A172 (cell line): ENCODE results near the gene RFXAP. TPM values are rescaled to one million over a fixed set of nuclear protein-coding genes. Genes with fewer than 3 reads are reported as not detected.

ENCODE experiments used
- DNase-seq: peaks from one replicate; pipeline ENCODE4 v3.0.0-alpha.2; 2015; ENCODE audit warnings: low spot score
- total RNA-seq: library from RNA; depleted of rRNA; stranded (reverse); fragments of >200 nt; shearing (Covaris generic); gene quantifications from 2 replicates; pipeline ENCODE4 v1.2.3, GENCODE V29; 2014

RFXAP gene
- total RNA-seq, 1 experiment from 2014 or later = 1.3 TPM

GRCh38 chr13:36817996-36818803 is 822 bp upstream of the RFXAP start:
- DNase-seq = no peak

GRCh38 chr13:36819739-36820090 is 693 bp downstream of the RFXAP start:
- no peak for DNase-seq

GRCh38 chr13:36820222-36820621 is 1.2 kb downstream of the RFXAP start:
- DNase-seq = no peak

GRCh38 chr13:36822785-36823184 is 3.8 kb downstream of the RFXAP start:
- no peak for DNase-seq

- DNase-seq = no peak
These were observed 10.7 kb downstream of the RFXAP start for GRCh38 chr13:36829753-36830152.

DNA sequence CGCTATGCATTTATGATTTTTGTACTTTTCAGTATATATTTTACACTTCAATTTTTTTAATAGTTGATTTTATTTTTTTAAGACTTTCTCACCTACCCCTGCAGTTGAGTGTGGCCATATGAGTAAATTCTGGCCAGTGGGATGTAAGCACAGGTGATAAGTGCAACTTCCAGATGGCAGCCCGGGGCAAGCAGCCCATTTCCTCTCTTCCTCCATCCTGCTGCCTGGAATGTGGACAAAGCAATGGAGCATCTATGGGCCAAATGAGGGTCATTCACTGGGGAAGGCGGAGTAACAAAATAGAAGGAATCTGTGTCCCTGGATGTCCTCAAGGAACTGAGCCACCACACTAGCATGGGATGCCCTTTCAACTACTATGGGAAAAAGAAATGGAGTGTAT is 12.3 kb downstream of the RFXAP start:
- no peak for DNase-seq

DNA sequence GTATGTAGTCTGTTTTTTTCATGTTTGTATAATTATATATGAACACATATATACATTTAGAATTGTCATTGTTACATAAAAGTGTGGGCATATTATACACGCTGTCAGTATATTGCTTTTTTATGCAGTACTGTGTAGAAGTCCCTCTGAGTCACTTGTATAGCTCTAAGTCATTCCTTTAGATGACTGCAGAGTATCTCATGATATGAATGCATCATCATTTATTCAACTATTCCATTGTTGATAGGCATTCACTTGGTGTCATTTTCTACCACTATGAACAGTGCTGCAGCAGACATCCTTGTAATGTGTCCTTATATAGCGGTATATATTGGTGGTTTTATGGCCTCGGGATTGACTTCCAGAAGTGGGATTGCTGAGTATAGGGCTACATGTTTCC is 15.3 kb downstream of the RFXAP start:
- DNase-seq = no peak

GRCh38 chr13:36837354-36838092 is 18.5 kb downstream of the RFXAP start:
- no peak for DNase-seq

DNA sequence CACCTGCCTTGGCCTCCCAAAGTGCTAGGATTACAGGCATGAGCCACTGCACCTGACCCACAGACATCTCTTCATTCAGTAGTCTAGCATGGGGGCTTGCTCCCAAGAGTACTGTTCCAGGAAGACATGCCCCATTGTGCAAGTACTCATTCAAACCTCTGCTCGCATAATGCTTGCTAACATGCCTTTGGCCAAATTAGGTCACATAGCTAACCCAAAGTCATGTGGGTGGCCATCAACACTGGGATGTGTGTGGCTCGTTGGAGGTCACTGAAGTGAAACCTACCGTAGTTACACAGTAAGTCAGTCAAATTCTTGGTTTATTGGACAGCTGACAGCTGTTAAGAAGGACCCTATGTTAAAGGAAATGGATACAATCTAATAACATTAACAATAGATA is 20.3 kb downstream of the RFXAP start:
- no peak for DNase-seq

DNA sequence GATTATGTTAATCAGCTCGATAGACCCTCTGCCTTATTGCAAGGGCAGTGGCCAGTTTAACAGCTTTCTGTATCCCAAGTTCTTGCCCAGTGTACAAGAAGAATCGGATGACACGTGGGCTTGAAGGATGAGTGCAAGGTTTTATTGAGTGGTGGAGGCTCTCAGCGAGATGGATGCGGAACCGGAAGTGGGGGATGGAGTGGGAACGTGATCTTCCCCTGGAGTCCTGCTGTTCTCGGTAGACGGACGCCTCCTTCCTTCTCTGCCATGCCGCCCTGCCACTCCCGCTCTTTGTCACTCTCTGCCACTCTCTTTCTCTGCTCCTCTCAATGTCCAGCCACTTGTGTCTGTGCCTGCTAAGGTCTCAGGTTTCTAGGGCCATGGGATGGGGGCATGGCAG is 21.0 kb downstream of the RFXAP start:
- no peak for DNase-seq

DNA sequence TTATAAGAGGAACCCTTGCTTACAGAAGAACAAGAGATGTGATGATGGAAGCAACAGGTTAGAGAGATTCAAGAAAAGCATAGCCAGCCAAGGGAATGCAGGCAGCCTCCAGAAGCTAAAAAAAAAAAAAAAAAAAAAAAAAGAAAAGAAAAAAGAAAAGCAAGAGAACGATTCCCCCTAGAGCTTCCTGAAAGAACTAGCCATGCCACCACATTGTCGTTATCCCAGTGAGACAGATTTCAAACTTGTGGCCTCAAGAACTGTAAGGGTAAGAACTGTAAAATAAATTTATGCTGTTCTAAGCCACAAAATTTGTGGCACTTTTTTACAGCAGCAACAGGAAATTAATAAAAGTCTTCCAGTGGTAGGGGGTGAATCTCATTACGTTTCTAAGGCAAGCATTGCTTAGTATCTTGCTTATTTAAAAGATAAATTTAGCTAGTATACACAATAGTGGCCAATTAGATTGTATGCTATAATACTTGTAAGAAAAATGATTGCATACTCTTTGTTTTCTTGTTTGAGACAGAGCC is 21.8 kb downstream of the RFXAP start:
- DNase-seq = no peak

DNA sequence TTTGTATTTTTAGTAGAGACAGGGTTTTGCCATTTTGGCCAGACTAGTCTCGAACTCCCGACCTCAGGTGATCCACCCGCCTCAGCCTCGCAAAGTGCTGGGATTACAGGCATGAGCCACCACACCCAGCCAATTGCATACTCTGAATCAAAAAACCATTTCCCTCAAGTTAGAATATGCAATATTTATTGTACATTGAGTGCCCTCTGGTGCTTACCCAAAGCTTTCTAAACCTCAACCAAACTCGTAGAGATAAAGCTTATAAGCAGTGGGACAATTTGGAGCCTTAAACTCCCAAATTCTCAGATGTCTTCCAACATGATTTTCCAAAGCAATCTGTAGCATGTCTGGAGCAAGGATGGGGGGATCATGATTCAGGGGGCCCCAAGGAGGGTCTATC is 22.4 kb downstream of the RFXAP start:
- no peak for DNase-seq

- no peak for DNase-seq
These were observed 28.6 kb downstream of the RFXAP start for GRCh38 chr13:36847606-36848005.

- peak; percentile 6 for DNase-seq
These were observed 29.4 kb downstream of the RFXAP start for GRCh38 chr13:36848199-36848982.

DNA sequence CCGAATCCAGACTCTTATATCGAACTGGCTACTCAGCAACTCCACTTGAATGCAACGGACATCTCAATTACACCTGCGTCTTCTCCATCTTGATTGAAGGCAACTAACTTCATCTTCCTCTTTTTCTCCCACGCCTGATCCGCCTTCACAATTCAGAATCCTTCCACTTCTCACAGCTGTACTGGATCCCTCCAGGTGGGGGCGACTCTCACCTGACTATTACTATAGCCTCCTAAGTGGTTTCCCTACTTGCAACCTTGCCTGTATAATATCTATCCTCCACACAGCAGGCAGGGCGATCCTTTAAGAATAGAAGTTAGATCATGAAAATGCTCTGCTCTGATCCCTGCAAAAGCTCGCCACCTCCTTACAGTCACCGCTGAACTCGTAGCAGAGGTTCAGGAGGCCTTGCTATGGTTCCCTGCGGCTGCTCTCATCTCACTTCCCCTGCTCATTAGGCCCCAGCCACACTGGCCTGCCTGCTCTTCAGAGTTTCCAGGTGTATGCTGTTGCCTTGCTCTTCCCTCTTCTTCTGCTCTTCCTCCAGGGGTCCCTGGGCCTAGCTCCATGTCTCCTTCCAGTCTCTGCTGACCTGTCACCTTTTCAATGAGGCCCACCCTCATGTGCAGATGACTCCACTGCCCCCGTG is 31.9 kb downstream of the RFXAP start:
- no peak for DNase-seq

DNA sequence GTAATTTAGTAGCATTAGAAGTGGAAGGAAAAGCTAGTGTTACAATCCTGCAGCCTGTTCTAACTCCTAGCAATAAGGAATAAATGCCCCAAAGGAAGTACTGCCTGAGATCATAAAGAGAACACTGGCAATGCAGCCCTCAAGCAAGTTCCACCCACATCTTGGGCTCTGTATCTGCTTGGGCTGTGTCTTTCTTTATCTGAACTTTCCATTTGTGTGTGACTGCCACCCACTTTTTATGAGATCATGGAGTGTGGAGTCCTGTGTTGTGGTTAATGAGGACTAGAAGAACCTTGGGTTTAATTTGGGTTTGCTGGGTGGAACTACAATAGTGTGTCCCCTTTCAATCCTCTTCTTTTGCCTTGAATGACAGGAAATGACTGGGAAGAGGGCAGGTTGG is 38.2 kb downstream of the RFXAP start:
- DNase-seq = no peak

DNA sequence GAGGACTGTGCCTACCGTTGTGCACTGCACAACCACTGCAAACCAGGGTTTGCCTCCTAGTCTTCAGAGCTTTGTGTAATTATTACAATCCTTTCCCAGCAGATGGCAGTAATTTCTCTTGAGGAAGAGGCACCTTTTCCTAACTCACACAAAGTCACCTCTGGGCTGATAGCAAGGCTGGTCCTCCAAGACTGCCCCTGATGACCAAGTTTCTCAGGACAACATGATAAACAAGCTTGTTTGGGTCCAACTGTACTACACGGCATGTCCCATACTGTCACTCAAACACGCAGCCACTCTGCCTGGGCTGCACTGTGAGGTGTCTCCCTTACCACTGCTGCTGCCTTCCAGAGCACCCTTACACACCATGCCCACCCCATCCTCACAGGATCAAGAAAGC is 39.3 kb downstream of the RFXAP start:
- DNase-seq = peak; percentile 36

DNA sequence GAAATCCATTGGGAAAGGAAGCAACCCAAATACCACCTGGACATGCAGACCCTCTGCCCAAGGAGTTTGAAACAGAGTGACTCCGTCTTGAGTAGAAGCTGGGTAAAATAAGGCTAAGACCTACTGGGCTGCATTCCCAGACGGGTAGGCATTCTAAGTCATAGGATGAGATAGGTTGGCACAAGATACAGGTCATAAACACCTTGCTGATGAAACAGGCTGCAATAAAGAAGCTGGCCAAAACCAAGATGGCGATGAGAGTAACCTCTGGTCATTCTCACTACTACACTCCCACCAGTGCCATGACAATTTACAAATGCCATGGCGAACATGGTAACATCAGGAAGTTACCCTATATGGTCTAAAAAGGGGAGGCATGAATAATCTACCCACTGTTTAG is 40.2 kb downstream of the RFXAP start:
- DNase-seq = no peak

DNA sequence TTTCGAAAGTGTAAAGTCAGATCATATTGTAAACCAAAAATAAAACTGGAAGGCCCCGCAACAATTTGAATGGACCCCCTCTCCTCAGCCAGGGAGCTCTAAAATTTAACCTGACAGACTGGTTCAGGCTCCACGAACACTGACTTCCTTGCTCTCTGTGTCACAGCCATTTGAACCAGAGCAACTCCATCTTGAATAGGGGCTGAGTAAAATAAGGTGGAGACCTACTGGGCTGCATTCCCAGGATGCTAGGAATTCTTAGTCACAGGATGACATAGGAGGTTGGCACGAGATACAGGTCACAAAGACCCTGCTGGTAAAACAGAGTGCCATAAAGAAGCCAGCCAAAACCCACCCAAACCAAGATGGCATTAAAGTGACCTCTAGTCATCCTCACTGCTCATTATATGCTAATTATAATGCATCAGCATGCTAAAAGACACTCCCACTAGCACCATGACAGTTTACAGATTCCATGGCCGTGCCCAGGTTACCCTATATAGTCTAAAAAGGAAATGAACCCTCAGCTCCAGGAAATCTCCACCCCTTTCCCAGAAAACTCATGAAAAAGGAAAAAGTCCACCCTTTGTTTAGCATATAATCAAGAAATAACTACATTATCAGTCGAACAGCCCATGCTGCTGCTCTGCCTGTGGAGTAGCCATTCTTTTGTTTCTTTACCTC is 43.1 kb downstream of the RFXAP start:
- DNase-seq = peak; percentile 15

- DNase-seq = no peak
These were observed 43.7 kb downstream of the RFXAP start for GRCh38 chr13:36862722-36863121.

DNA sequence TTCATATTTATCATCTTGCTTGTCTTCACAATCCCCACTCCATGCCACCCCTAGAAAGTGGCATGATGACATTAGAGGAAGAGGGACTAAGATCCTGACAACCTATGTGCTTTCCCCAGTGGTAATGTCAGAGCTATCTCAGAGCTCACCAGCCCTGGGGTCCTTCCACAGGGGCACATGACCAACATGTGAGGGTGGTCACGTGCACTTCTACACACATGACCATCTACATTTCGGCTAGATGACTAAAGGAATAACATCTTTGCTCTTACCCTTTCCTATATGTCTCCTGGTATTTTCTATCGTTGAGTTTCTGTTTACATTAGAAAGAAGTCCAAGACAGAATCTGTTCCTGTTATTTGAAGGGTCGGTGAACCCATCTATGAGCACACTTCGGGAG is 46.2 kb downstream of the RFXAP start:
- no peak for DNase-seq
